NT2/D1 (cell line): ENCODE results near the gene HMX1.

ENCODE experiments used
- SUZ12 ChIP-seq: IDR thresholded peaks from 2 replicates; pipeline ENCODE4 v1.6.1; 2011; ENCODE audit not compliant: insufficient read length, insufficient read depth; ENCODE audit errors: extremely low read depth
- YY1 ChIP-seq: IDR thresholded peaks from 2 replicates; pipeline ENCODE4 v1.6.1; 2011; ENCODE audit not compliant: insufficient read length, insufficient read depth

GRCh38 chr4:8842614-8843013, 29.0 kb downstream of the HMX1 start:
- TF ChIP-seq YY1 (no peak), SUZ12 (no peak)
